NK-92 treated with Interleukin-12 subunit alpha and Interleukin-12 subunit beta, amount 100 ng/mL, for 24 hours (cell line): ENCODE results near the gene RTBDN.
A peak's percentile ranks its signal among the peaks of the same experiment; 100 is the strongest.
"Not testable (repeated sequence)": the region's sequence is repeated elsewhere in the genome, so short reads cannot be mapped to it uniquely, and the experiment has no call there.

Source experiments
- DNase-seq: peaks from one replicate; lab custom pipeline; 2025; lab: John Stamatoyannopoulos, UW

RTBDN gene

GRCh38 chr19:12817810-12818209 lies 16.6 kb downstream of the RTBDN start:
- not testable (repeated sequence) for DNase-seq

- DNase-seq, result not testable (repeated sequence)
These were observed 17.2 kb downstream of the RTBDN start for GRCh38 chr19:12817188-12817587.

- no peak for DNase-seq
These were observed 19.3 kb downstream of the RTBDN start for GRCh38 chr19:12815088-12815487.

GRCh38 chr19:12806242-12807081 lies 27.9 kb downstream of the RTBDN start, which contains the start of gene RNASEH2A:
Gene RNASEH2A, plus strand, starts transcription at chr19:12806584. Its CDS starts 90 bp downstream, at chr19:12806674.
- peak; percentile 78 for DNase-seq

- no peak for DNase-seq
These were observed 30.3 kb downstream of the RTBDN start for GRCh38 chr19:12804051-12804450.

- no peak for DNase-seq
These were observed 31.9 kb downstream of the RTBDN start for GRCh38 chr19:12802267-12803106.

- DNase-seq, result no peak
These were observed 32.7 kb downstream of the RTBDN start, which contains the start of the genes PRDX2 and THSD8 for GRCh38 chr19:12801466-12802266. Gene PRDX2, minus strand, starts transcription at chr19:12801800. Its CDS starts 539 bp downstream, at chr19:12801261. Gene THSD8, plus strand, starts transcription at chr19:12802069. Its CDS starts 3 bp downstream, at chr19:12802072.

GRCh38 chr19:12800923-12801465 lies 33.4 kb downstream of the RTBDN start:
- DNase-seq, result no peak

- DNase-seq, result no peak
These were observed 34.0 kb downstream of the RTBDN start for GRCh38 chr19:12800466-12800770.

GRCh38 chr19:12799742-12800465 lies 34.5 kb downstream of the RTBDN start:
- no peak for DNase-seq

- DNase-seq, result not testable (repeated sequence)
These were observed 36.8 kb downstream of the RTBDN start for GRCh38 chr19:12797607-12798006.

- no peak for DNase-seq
These were observed 37.2 kb downstream of the RTBDN start for GRCh38 chr19:12797141-12797587.

- peak; percentile 62 for DNase-seq
These were observed 38.0 kb downstream of the RTBDN start for GRCh38 chr19:12796146-12797071.

- DNase-seq, result no peak
These were observed 39.4 kb downstream of the RTBDN start for GRCh38 chr19:12794971-12795381.

- no peak for DNase-seq
These were observed 40.0 kb downstream of the RTBDN start for GRCh38 chr19:12794196-12794941.

GRCh38 chr19:12793290-12794195 lies 40.8 kb downstream of the RTBDN start:
- peak; percentile 95 for DNase-seq

GRCh38 chr19:12792853-12793289 lies 41.5 kb downstream of the RTBDN start:
- DNase-seq, result no peak
